Measurements from ENCODE around the gene USP35.

Gene USP35

DNA sequence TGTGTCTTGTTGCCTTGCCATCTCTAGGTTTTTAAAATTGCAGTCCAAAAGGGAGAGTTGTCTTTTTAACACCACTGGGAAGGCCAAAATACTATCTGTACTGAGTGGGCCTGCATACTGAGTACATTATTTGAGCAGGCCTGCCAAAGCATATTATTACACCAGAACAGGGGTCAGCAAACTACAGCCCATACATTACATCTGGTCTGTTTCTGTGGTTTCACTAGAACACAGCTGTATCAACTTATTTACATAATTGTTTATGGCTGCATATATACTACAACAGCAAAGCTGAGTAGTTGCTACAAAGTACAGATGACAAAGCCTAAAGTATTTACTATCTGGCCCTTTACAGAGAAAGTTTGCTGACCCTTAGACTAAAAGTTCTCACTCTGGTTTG is 74.0 kb downstream of the USP35 start:
- Histone ChIP-seq H3K27ac (ENCODE audit: low read depth, low read length) (no peak overlapping the region), H3K4me2 (ENCODE audit: low read depth, low read length, poor library complexity, severe bottlenecking) (no peak overlapping the region), H3K9me3 (ENCODE audit: insufficient read depth, low read length) (no peaks in the 10 kb centered on the region), H3K4me3 (ENCODE audit: insufficient read depth, low read length, poor library complexity, severe bottlenecking) (no peak overlapping the region), H3K9ac (ENCODE audit: low read length) (no peak overlapping the region), H4K20me1 (ENCODE audit: low read depth, low read length) (no peaks in the 10 kb centered on the region), H3F3A (ENCODE audit: insufficient read depth) (no peaks in the 10 kb centered on the region), H3K27me3 (ENCODE audit: low read length) (no peaks in the 10 kb centered on the region), H3K36me3 (ENCODE audit: low read length) (no peaks in the 10 kb centered on the region), H2AFZ (ENCODE audit: low read depth, low read length, severe bottlenecking) (no peak overlapping the region), H3K9me2 (replicated peaks; ENCODE audit: insufficient read depth, low read length) (no peaks in the 10 kb centered on the region), H3K79me2 (ENCODE audit: insufficient read depth, low read length) (no peaks in the 10 kb centered on the region)
- no peak for TF ChIP-seq EZH2phosphoT487 (conservative IDR thresholded peaks at IDR 0.05; ENCODE audit: low read length)
- TF ChIP-seq CTCF (IDR thresholded peaks at IDR 0.05; ENCODE audit: insufficient read depth, low read length, poor library complexity, severe bottlenecking), result no peak
